Retinal pigment epithelial cell (primary cell): ENCODE measurements around the gene WNT8A.
A peak's percentile ranks its signal among the peaks of the same experiment; 100 is the strongest.

Experiments
- DNase-seq: peaks from one replicate; pipeline ENCODE4 v3.0.0-alpha.2; 2010; ENCODE audit warnings: low read depth
- H3K4me3 ChIP-seq: 2 replicates; pipeline ENCODE4 v1.5.1; 2011; ENCODE audit warnings: mild to moderate bottlenecking, low read length, control low read depth, moderate library complexity
- CTCF ChIP-seq: conservative IDR thresholded peaks from 2 replicates; pipeline ENCODE4 v1.5.1; 2011; ENCODE audit warnings: low read depth, low read length, control low read depth, inconsistent platforms

The WNT8A gene

GRCh38 chr5:138105709-138106108 lies 21.9 kb downstream of the WNT8A start:
- H3K4me3 ChIP-seq: no peak overlapping the region
- TF ChIP-seq CTCF: no peak
- no peak for DNase-seq

- no peak for DNase-seq
- no peak for TF ChIP-seq CTCF
- no peak overlapping the region for H3K4me3 ChIP-seq
Measured at GRCh38 chr5:138107213-138107612, 23.4 kb downstream of the WNT8A start.

- H3K4me3 ChIP-seq: no peak overlapping the region
- no peak for DNase-seq
- TF ChIP-seq CTCF: no peak
Measured at GRCh38 chr5:138109463-138110265, 25.8 kb downstream of the WNT8A start.

GRCh38 chr5:138110266-138110963 lies 26.6 kb downstream of the WNT8A start:
- no peak for TF ChIP-seq CTCF
- DNase-seq: no peak

GRCh38 chr5:138111181-138111580 lies 27.3 kb downstream of the WNT8A start:
- no peak for TF ChIP-seq CTCF
- H3K4me3 ChIP-seq: no peak overlapping the region
- no peak for DNase-seq

More at GRCh38 chr5:138110266-138110963, 26.6 kb downstream of the WNT8A start:
- no peak overlapping the region for H3K4me3 ChIP-seq

GRCh38 chr5:138111937-138112336 lies 28.1 kb downstream of the WNT8A start:
- peak; percentile 2 for DNase-seq
- no peak overlapping the region for H3K4me3 ChIP-seq
- TF ChIP-seq CTCF: no peak

- no peak for TF ChIP-seq CTCF
- no peak overlapping the region for H3K4me3 ChIP-seq
Measured at GRCh38 chr5:138115254-138115653, 31.4 kb downstream of the WNT8A start.

More at GRCh38 chr5:138115254-138115653, 31.4 kb downstream of the WNT8A start:
- no peak for DNase-seq
